Type B pancreatic cell (in vitro differentiated cells): ENCODE results near the gene SIRT7. TPM values are rescaled to one million over a fixed set of nuclear protein-coding genes. Genes with fewer than 3 reads are reported as not detected.
"Not testable (repeated sequence)": the region's sequence is repeated elsewhere in the genome, so short reads cannot be mapped to it uniquely, and the experiment has no call there.

ENCODE experiments used
- DNase-seq: peaks from one replicate; pipeline ENCODE4 v3.0.0; 2021; ENCODE audit warnings: mixed read lengths; ENCODE audit not compliant: unreplicated experiment; ENCODE audit errors: extremely low spot score
- H3K27ac Mint-ChIP-seq: 2 replicates; pipeline ENCODE4 v1.8.0; 2021; ENCODE audit warnings: mild to moderate bottlenecking, mixed read lengths
- H3K27me3 Mint-ChIP-seq: 2 replicates; pipeline ENCODE4 v1.8.0; 2021; ENCODE audit warnings: mixed read lengths
- H3K36me3 Mint-ChIP-seq: 2 replicates; pipeline ENCODE4 v1.8.0; 2021; ENCODE audit warnings: mixed read lengths
- H3K4me1 Mint-ChIP-seq: one replicate; pipeline ENCODE4 v1.8.0; 2021; ENCODE audit warnings: mixed read lengths; ENCODE audit not compliant: unreplicated experiment
- H3K4me3 Mint-ChIP-seq: 2 replicates; pipeline ENCODE4 v1.8.0; 2021; ENCODE audit warnings: mild to moderate bottlenecking, mixed read lengths
- H3K9me3 Mint-ChIP-seq: 2 replicates; pipeline ENCODE4 v1.8.0; 2021; ENCODE audit warnings: mixed read lengths
- total RNA-seq: library from RNA; stranded (reverse); gene quantifications from 2 replicates; pipeline ENCODE4 v1.2.1, GENCODE V29; 2021; ENCODE audit warnings: low replicate concordance
- TF ChIP-seq, protein P1 (sequence below): fragments of 200-600 bp; sonication (generic); conservative IDR thresholded peaks from 2 replicates; pipeline ENCODE4 v1.5.0; 2021; ENCODE audit warnings: antibody characterized with exemption, mild to moderate bottlenecking

Gene SIRT7
- total RNA-seq, 1 donor from 2014 or later, result 29.9 TPM

GRCh38 chr17:81920612-81921536, 2.9 kb upstream of the SIRT7 start:
- DNase-seq, result no peak
- H3K4me1 Mint-ChIP-seq, result peaks cover 27% of the 10 kb centered on the region
- peaks cover 13% of the 10 kb centered on the region for H3K36me3 Mint-ChIP-seq
- H3K4me3 Mint-ChIP-seq, result peak overlapping the region; percentile 59
- no peaks in the 10 kb centered on the region for H3K27me3 Mint-ChIP-seq
- H3K9me3 Mint-ChIP-seq, result no peaks in the 10 kb centered on the region
- TF ChIP-seq, protein P1, sequence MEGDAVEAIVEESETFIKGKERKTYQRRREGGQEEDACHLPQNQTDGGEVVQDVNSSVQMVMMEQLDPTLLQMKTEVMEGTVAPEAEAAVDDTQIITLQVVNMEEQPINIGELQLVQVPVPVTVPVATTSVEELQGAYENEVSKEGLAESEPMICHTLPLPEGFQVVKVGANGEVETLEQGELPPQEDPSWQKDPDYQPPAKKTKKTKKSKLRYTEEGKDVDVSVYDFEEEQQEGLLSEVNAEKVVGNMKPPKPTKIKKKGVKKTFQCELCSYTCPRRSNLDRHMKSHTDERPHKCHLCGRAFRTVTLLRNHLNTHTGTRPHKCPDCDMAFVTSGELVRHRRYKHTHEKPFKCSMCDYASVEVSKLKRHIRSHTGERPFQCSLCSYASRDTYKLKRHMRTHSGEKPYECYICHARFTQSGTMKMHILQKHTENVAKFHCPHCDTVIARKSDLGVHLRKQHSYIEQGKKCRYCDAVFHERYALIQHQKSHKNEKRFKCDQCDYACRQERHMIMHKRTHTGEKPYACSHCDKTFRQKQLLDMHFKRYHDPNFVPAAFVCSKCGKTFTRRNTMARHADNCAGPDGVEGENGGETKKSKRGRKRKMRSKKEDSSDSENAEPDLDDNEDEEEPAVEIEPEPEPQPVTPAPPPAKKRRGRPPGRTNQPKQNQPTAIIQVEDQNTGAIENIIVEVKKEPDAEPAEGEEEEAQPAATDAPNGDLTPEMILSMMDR, result no peak
- peak overlapping the region; percentile 95 for H3K27ac Mint-ChIP-seq

DNA sequence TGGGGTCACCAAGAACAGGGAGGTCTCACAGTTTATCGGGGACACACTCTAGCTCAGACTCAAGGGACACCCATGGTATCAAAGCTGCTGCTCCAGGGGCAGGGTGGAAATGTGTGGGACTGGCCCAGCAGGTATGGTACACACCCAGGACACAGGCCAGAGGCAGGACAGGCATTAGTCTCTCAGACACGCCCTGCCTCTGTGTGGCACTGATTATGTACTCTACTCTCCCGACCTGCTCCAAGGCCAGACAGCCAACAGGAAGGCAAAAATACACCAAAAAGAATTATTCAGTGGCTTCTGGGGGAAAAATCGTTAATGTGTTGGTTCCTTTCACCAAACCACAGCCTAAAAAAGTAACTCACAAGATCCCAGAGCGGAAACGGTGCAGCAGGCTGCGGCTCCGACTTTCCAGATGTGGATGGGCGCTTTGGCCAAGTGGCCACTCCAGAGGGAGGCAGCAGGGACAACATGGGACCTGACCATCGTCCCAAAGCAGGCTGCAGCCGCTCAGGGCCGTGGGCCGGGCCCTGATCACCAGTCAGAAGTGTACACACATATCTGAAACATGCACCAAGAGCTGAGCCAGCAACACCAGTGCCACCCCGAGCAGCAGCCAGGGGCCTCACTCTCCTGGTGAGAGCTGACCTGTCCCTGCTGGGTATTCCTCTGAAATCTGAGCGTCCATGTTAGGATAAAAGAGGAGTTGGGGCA, 1.0 kb upstream of the SIRT7 start:
- peak overlapping the region; percentile 95 for H3K27ac Mint-ChIP-seq

GRCh38 chr17:81918333-81918669, 325 bp upstream of the SIRT7 start:
- H3K9me3 Mint-ChIP-seq, DNase-seq, H3K27me3 Mint-ChIP-seq: not testable (repeated sequence)
- peaks cover 16% of the 10 kb centered on the region for H3K36me3 Mint-ChIP-seq
- peaks cover 19% of the 10 kb centered on the region for H3K4me1 Mint-ChIP-seq
- H3K27ac Mint-ChIP-seq, result peak overlapping the region; percentile 95
- H3K4me3 Mint-ChIP-seq, result peak overlapping the region; percentile 87
- TF ChIP-seq, protein P1, result peak; percentile 51

More for the DNA sequence above, 1.0 kb upstream of the SIRT7 start:
- TF ChIP-seq, protein P1, result no peak
- Mint-ChIP-seq H3K36me3 (peaks cover 15% of the 10 kb centered on the region), H3K4me1 (peaks cover 22% of the 10 kb centered on the region), H3K9me3 (no peaks in the 10 kb centered on the region), H3K27me3 (no peaks in the 10 kb centered on the region), H3K4me3 (peak overlapping the region; percentile 87)
- DNase-seq, result no peak

DNA sequence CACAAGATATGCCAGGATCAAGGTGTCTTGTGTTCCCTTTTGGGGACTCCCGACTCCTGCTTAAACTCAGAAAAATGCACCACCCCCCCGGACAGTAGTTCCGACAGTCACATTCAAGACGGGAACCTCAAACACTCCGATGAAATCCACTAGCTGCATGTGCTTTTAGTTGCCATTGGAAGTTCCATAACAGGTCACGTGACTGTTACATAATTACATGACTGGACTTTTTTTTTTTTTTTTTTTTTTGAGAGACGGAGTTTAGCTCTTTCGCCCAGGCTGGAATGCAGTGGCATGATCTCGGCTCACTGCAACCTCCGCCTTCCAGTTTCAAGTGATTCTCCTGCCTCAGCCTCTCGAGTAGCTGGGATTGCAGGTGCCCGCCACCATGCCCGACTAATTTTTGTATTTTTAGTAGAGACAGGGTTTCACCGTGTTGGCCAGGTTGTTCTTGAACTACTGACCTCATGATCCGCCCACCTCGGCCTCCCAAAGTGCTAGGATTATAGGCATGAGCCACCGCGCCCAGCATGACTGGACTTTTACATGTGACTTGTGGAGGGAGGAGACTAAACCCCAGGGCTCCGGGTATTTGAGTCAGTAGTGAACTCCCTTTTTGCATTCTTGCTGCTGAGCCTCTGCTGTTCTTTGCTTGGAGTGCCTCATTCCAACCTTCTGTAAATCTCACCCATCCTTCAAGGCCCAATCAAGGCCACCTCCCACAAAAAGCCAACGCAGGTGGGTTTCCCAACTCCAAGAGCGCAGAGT, 1.6 kb downstream of the SIRT7 start:
- DNase-seq, result no peak
- no peaks in the 10 kb centered on the region for H3K27me3 Mint-ChIP-seq
- H3K4me1 Mint-ChIP-seq, result peaks cover 23% of the 10 kb centered on the region
- H3K9me3 Mint-ChIP-seq, result no peaks in the 10 kb centered on the region
- peak overlapping the region; percentile 92 for H3K27ac Mint-ChIP-seq
- peak overlapping the region; percentile 87 for H3K4me3 Mint-ChIP-seq
- H3K36me3 Mint-ChIP-seq, result peaks cover 18% of the 10 kb centered on the region
- TF ChIP-seq, protein P1, result no peak

- peak overlapping the region; percentile 25 for H3K4me3 Mint-ChIP-seq
- peaks cover 23% of the 10 kb centered on the region for H3K4me1 Mint-ChIP-seq
- H3K36me3 Mint-ChIP-seq, result peaks cover 18% of the 10 kb centered on the region
- DNase-seq, result no peak
- no peaks in the 10 kb centered on the region for H3K27me3 Mint-ChIP-seq
- TF ChIP-seq, protein P1, result no peak
- no peak overlapping the region for H3K27ac Mint-ChIP-seq
- no peaks in the 10 kb centered on the region for H3K9me3 Mint-ChIP-seq
Measured at GRCh38 chr17:81915331-81915730, 2.6 kb downstream of the SIRT7 start.
